DMS114 treated with DMSO at 0.1 percent for 48 hours (cell line): ENCODE data around the gene HERPUD1.

Experiments used
- DNase-seq: peaks from one replicate; lab custom pipeline; 2025; ENCODE audit not compliant: unreplicated experiment; lab: John Stamatoyannopoulos, UW

The HERPUD1 gene

GRCh38 chr16:56994311-56994710 lies 62.4 kb downstream of the HERPUD1 start:
- no peak for DNase-seq
